Gastrocnemius medialis (tissue), 4 donors: ENCODE results near the gene MSH5. TPM values are rescaled to one million over a fixed set of nuclear protein-coding genes. Genes with fewer than 3 reads are reported as not detected.

ENCODE experiments used
- ATAC-seq, 2 donors: fragments of 150-250 bp; one replicate each; pipeline ENCODE4 v1.9.1; 2016
- DNase-seq, 2 donors: peaks; one replicate each; pipeline ENCODE4 v3.0.0-alpha.2; 2019
- H3K27ac ChIP-seq, 4 donors: fragments of 200-600 bp; sonication (generic); 1 replicate in 1 of 4; 2 replicates in 3 of 4; pipeline ENCODE4 v1.5.1; 2016 to 2018; ENCODE audit warnings: mild to moderate bottlenecking in 2 of 4, moderate library complexity in 1 of 4
- H3K27me3 ChIP-seq, 3 donors: fragments of 200-600 bp; sonication (generic) in 2 of 3; 1 replicate in 1 of 3; 2 replicates in 2 of 3; pipeline versions ENCODE4 v1.5.1 to v1.6.0; 2016 to 2019; ENCODE audit warnings: mild to moderate bottlenecking in 1 of 3, moderate library complexity in 1 of 3
- H3K36me3 ChIP-seq, 2 donors: fragments of 200-600 bp; sonication (generic) in 1 of 2; one replicate each; pipeline ENCODE4 v1.5.1; 2017 to 2018
- H3K4me1 ChIP-seq, 2 donors: fragments of 200-600 bp; sonication (generic) in 1 of 2; one replicate each; pipeline ENCODE4 v1.5.1; 2016 to 2017; ENCODE audit warnings: mild to moderate bottlenecking in 2 of 2
- H3K4me3 ChIP-seq, 4 donors: fragments of 200-600 bp; sonication (generic) in 3 of 4; 1 replicate in 1 of 4; 2 replicates in 3 of 4; pipeline ENCODE4 v1.5.1; 2016 to 2019; ENCODE audit warnings: mild to moderate bottlenecking in 2 of 4
- H3K9me3 ChIP-seq, 3 donors: fragments of 200-600 bp; sonication (generic) in 2 of 3; 1 replicate in 1 of 3; 2 replicates in 2 of 3; pipeline ENCODE4 v1.5.1; 2016 to 2019
- POLR2A ChIP-seq, 2 donors: fragments of 450-650 bp; IDR thresholded peaks; one replicate each; pipeline ENCODE4 v1.6.1; 2017; ENCODE audit warnings: antibody characterized with exemption in 2 of 2, mild to moderate bottlenecking in 2 of 2, moderate library complexity in 2 of 2
- in situ Hi-C, 4 donors: fragments of 200-750 bp; cut with MboI; loops; one replicate each; pipeline versions ENCODE4 v1.15.0 to v1.8.0; 2017; ENCODE audit warnings: low sequenced_read_pairs in 4 of 4
- intact Hi-C: fragments of 100-400 bp; cut with DNase I; formaldehyde crosslinking; loops from one replicate; pipeline ENCODE4 v1.15.1; 2023; ENCODE audit warnings: low total_unique reads
- total RNA-seq, 4 donors: library from RNA; depleted of rRNA; stranded (reverse); fragments of >200 nt; gene quantifications; one replicate each; pipeline versions ENCODE4 v1.1.0 to v1.2.3, GENCODE V29; 2016
- TF ChIP-seq, protein P1 (sequence below), 5 experiments: fragments of 450-650 bp in 3 of 5; fragments of 200-600 bp in 2 of 5; sonication (generic) in 2 of 5; IDR thresholded peaks in 4 of 5; conservative IDR thresholded peaks in 1 of 5; 1 replicate in 4 of 5; 2 replicates in 1 of 5; pipeline ENCODE4 v1.5.1; 2016 to 2019; ENCODE audit warnings: antibody characterized with exemption in 5 of 5, mild to moderate bottlenecking in 3 of 5, moderate library complexity in 3 of 5

MSH5 gene
- total RNA-seq, 4 donors from 2014 or later: 0.35 to 7.8 (median 1.6) TPM

DNA sequence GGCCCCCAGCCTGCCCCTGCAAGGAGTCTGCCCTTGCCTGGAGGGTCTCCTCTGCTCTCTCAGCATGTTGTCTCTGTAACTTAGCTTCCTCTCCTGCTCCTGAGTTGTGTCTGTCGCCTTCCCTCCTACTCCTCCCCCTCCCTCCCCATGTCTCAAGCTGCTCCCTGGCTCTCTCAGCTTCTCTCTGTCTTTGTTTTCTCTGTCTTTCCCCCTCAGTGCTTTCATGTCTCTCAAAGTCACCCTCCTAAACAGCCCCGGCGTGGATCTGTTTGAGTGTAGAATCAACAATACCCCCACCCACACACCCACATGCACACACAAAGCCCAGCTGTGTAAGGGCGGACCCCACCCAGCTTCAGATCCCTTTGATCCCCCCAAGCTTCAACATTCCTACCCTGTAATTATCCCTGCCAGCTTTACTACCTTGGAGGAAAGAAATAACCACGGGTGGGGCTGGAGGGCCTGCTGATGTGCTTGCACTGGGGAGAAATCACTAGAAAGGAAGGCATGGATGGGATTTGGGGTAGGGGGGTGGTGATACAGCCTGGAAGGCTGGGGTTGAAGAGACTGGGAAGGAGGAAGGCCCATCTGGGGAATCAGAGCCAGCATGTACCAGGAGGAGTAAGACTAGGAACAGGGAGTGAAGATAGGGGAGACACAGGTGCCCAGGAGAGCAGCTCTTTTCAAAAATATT, 25.7 kb upstream of the MSH5 start:
- no peak for TF ChIP-seq POLR2A (IDR thresholded peaks at IDR 0.05)
- TF ChIP-seq, protein P1, sequence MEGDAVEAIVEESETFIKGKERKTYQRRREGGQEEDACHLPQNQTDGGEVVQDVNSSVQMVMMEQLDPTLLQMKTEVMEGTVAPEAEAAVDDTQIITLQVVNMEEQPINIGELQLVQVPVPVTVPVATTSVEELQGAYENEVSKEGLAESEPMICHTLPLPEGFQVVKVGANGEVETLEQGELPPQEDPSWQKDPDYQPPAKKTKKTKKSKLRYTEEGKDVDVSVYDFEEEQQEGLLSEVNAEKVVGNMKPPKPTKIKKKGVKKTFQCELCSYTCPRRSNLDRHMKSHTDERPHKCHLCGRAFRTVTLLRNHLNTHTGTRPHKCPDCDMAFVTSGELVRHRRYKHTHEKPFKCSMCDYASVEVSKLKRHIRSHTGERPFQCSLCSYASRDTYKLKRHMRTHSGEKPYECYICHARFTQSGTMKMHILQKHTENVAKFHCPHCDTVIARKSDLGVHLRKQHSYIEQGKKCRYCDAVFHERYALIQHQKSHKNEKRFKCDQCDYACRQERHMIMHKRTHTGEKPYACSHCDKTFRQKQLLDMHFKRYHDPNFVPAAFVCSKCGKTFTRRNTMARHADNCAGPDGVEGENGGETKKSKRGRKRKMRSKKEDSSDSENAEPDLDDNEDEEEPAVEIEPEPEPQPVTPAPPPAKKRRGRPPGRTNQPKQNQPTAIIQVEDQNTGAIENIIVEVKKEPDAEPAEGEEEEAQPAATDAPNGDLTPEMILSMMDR (IDR thresholded peaks at IDR 0.05 in 4 of 5, conservative IDR thresholded peaks at IDR 0.05 in 1 of 5): no peak
- no peaks in the 10 kb centered on the region for H3K9me3 ChIP-seq
- intact Hi-C loops: no loop called here
- no peak overlapping the region for H3K4me3 ChIP-seq
- H3K27ac ChIP-seq: no peak overlapping the region
- H3K36me3 ChIP-seq: no peaks in the 10 kb centered on the region
- DNase-seq (no peak), ATAC-seq (no peak)
- H3K27me3 ChIP-seq: no peaks in the 10 kb centered on the region
- no peaks in the 10 kb centered on the region for H3K4me1 ChIP-seq
- in situ Hi-C loops: no loop called here

DNA sequence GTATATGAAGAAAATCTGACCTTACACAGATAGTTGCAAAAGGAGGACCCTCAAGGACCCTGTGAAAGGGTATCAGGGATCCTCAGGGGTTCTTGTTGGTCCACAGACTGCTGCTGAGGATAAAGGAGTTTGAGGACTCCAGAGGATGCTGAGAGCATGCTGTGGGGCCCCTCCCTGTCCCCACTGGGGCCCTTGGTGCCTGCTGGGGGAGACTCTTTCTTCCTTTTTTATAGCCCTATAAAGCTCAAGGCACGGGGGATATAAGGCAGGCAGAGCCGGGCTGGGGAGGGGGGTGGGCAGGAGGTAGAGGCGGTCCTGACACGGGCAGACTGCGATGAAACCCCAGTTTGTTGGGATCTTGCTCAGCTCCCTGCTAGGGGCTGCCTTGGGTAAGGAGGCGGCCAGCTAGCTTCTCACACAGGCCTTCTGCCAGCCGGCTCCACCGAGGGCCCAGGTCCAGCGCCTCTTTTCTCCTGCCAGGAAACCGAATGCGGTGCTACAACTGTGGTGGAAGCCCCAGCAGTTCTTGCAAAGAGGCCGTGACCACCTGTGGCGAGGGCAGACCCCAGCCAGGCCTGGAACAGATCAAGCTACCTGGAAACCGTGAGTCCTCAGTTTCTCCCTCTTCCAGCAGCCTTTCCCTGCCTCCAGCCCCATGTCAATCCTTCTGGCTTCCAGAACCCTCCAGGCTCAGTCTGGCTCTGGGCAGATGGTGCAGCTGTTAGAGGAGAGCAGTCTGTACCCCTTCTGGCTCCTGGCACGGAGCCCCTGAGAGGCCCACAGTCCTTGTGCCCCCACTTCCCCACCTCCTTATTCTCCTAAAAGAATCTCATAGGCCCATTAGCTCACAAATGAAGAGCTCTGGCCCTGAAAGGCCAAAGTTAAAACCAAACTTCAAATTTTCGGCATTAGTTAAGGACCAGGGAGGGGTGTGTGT, 24.5 kb upstream of the MSH5 start, which contains the start of gene LY6G6D:
Gene LY6G6D (plus strand): TSS at position 327 of the 937 bp plus-strand sequence. CDS start 8 bp downstream, at position 335.
- H3K36me3 ChIP-seq: no peaks in the 10 kb centered on the region
- ATAC-seq: peak in 1 of 2 donors; percentile 39
- DNase-seq: no peak
- TF ChIP-seq, protein P1 (IDR thresholded peaks at IDR 0.05 in 4 of 5, conservative IDR thresholded peaks at IDR 0.05 in 1 of 5): no peak
- TF ChIP-seq POLR2A (IDR thresholded peaks at IDR 0.05): no peak
- no peaks in the 10 kb centered on the region for H3K4me1 ChIP-seq
- no peak within 1 kb of the TSS for H3K4me3 ChIP-seq
- H3K27ac ChIP-seq: no peak within 1 kb of the TSS
- no peaks in the 10 kb centered on the region for H3K9me3 ChIP-seq
- in situ Hi-C loops: no loop called here
- intact Hi-C loops: no loop called here
- H3K27me3 ChIP-seq: no peaks in the 10 kb centered on the region

DNA sequence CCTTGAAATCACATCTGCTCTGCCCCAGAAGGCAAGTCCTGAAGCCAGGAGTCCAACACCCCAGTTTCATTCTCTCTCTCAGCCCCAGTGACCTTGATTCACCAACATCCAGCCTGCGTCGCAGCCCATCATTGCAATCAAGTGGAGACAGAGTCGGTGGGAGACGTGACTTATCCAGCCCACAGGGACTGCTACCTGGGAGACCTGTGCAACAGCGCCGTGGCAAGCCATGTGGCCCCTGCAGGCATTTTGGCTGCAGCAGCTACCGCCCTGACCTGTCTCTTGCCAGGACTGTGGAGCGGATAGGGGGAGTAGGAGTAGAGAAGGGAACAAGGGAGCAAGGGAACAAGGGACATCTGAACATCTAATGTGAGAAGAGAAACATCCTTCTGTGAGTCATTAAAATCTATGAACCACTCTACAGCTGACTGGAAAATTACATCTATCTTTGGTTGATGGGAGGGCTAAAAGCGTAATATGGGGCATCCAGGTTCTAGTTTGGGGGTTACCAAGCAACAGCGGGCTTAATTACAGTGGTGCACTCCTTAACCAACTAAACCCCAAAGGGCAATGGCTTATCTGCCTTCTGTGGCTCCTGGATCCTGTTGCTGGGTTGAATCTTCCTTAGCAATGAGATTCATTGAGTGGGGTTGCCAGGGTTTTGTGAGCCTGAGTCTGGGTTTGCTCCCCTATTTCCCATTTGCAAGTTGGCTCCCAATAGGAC, 22.1 kb upstream of the MSH5 start:
- no peak for ATAC-seq
- intact Hi-C loops: no loop called here

DNA sequence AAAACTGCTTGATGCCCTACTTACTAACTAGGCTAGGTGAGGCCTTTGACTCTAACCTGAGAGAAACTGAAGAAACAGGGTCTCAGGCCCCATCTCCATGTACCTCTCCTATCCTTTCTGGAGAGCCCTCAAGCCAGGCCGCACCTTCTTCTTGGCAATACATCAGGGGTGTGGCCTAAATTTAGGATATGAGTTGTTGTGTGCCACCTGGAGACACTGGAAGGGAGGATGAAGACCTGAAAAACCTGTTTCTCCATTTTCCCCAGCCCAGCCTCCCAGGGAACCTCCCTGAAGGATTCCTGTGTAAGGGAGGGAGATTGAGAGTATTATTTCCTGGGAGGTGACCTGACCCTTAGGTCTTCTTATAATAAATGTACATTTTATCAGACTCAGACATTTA, 21.5 kb upstream of the MSH5 start:
- no peaks in the 10 kb centered on the region for H3K36me3 ChIP-seq
- H3K9me3 ChIP-seq: no peaks in the 10 kb centered on the region
- no peak for TF ChIP-seq POLR2A (IDR thresholded peaks at IDR 0.05)
- TF ChIP-seq, protein P1 (IDR thresholded peaks at IDR 0.05 in 4 of 5, conservative IDR thresholded peaks at IDR 0.05 in 1 of 5): no peak
- ATAC-seq (no peak), DNase-seq (no peak)
- no peak overlapping the region for H3K4me3 ChIP-seq
- intact Hi-C loops: no loop called here
- in situ Hi-C loops: no loop called here
- no peaks in the 10 kb centered on the region for H3K4me1 ChIP-seq
- no peaks in the 10 kb centered on the region for H3K27me3 ChIP-seq
- H3K27ac ChIP-seq: no peak overlapping the region

More for the DNA sequence above, 22.1 kb upstream of the MSH5 start:
- H3K4me1 ChIP-seq: no peaks in the 10 kb centered on the region
- TF ChIP-seq, protein P1 (IDR thresholded peaks at IDR 0.05 in 4 of 5, conservative IDR thresholded peaks at IDR 0.05 in 1 of 5): no peak
- no peak for TF ChIP-seq POLR2A (IDR thresholded peaks at IDR 0.05)
- H3K4me3 ChIP-seq: no peak overlapping the region
- H3K27ac ChIP-seq: no peak overlapping the region
- DNase-seq: no peak
- H3K36me3 ChIP-seq: no peaks in the 10 kb centered on the region
- no peaks in the 10 kb centered on the region for H3K27me3 ChIP-seq
- H3K9me3 ChIP-seq: no peaks in the 10 kb centered on the region
- in situ Hi-C loops: no loop called here
